OCI-LY7 (cell line): ENCODE measurements around the gene OLFML2B. TPM values are rescaled to one million over a fixed set of nuclear protein-coding genes. Genes with fewer than 3 reads are reported as not detected.

Source experiments
- BruUV-seq: library from RNA; stranded (reverse); fragments of 400-500 nt; replicated peaks from 2 replicates; lab custom pipeline; 2021; lab: Mats Ljungman, UMichigan
- CTCF ChIA-PET: fragments of 300-600 bp; sonication (Branson Sonifier 250); formaldehyde crosslinking; loops from one replicate; lab custom pipeline; 2022; ENCODE audit warnings: antibody characterized with exemption; ENCODE audit not compliant: unreplicated experiment; lab: Charles Lee
- POLR2A ChIA-PET: fragments of 300-600 bp; sonication (Branson Sonifier 250); formaldehyde crosslinking; loops from one replicate; lab custom pipeline; 2022; ENCODE audit warnings: antibody characterized with exemption; lab: Charles Lee
- DNase-seq: peaks from one replicate; pipeline ENCODE4 v3.0.0-alpha.2; 2015; ENCODE audit warnings: low spot score
- H2AFZ ChIP-seq: fragments of 200-600 bp; sonication (generic), shearing (Covaris generic); 2 replicates; pipeline ENCODE4 v1.6.1; 2014; ENCODE audit warnings: mild to moderate bottlenecking, antibody characterized with exemption, low read length, moderate library complexity
- H3K27ac ChIP-seq: fragments of 200-600 bp; sonication (generic); 2 replicates; pipeline ENCODE4 v1.5.1; 2014; ENCODE audit warnings: mixed run types, low read depth, mild to moderate bottlenecking, moderate library complexity, low read length, inconsistent platforms; ENCODE audit not compliant: poor library complexity, severe bottlenecking
- H3K36me3 ChIP-seq: fragments of 200-600 bp; sonication (generic); 2 replicates; pipeline ENCODE4 v1.6.1; 2014; ENCODE audit warnings: mild to moderate bottlenecking, antibody characterized with exemption, low read length, moderate library complexity, mixed read lengths; ENCODE audit not compliant: insufficient read depth
- H3K4me1 ChIP-seq: fragments of 200-600 bp; sonication (generic); 2 replicates; pipeline ENCODE4 v1.5.1; 2014; ENCODE audit warnings: mild to moderate bottlenecking, low read length; ENCODE audit not compliant: insufficient read depth, poor library complexity, severe bottlenecking
- H3K4me2 ChIP-seq: fragments of 200-600 bp; sonication (generic); 2 replicates; pipeline ENCODE4 v1.6.1; 2014; ENCODE audit warnings: mild to moderate bottlenecking, low read length
- H3K4me3 ChIP-seq: fragments of 200-600 bp; sonication (generic); 2 replicates; pipeline ENCODE4 v1.5.1; 2014; ENCODE audit warnings: mild to moderate bottlenecking, low read depth, low read length; ENCODE audit not compliant: poor library complexity, severe bottlenecking
- H3K79me2 ChIP-seq: fragments of 200-600 bp; sonication (generic); 2 replicates; pipeline ENCODE4 v1.6.1; 2016; ENCODE audit warnings: low read depth, mild to moderate bottlenecking, low read length, moderate library complexity, mixed read lengths; ENCODE audit not compliant: insufficient read depth
- H3K9me2 ChIP-seq: fragments of 200-600 bp; sonication (generic); 2 replicates; pipeline ENCODE4 v1.6.1; 2016; ENCODE audit warnings: mild to moderate bottlenecking, low read length, mixed read lengths; ENCODE audit not compliant: insufficient read depth
- H3K9me3 ChIP-seq: fragments of 200-600 bp; sonication (generic); 2 replicates; pipeline ENCODE4 v1.6.1; 2014; ENCODE audit warnings: mild to moderate bottlenecking, mixed run types, low read length, mixed read lengths
- H4K20me1 ChIP-seq: fragments of 200-600 bp; sonication (generic); 2 replicates; pipeline ENCODE4 v1.6.1; 2014; ENCODE audit warnings: mild to moderate bottlenecking, antibody characterized with exemption, low read length, moderate library complexity, mixed read lengths; ENCODE audit not compliant: insufficient read depth
- CTCF ChIP-seq: fragments of 200-600 bp; sonication (generic); conservative IDR thresholded peaks from 2 replicates; pipeline ENCODE4 v1.5.1; 2014; ENCODE audit warnings: mild to moderate bottlenecking, antibody characterized with exemption, low read length, moderate library complexity, mixed read lengths
- EZH2phosphoT487 ChIP-seq: fragments of 200-600 bp; sonication (generic); IDR thresholded peaks from 2 replicates; pipeline ENCODE4 v1.6.1; 2018; ENCODE audit warnings: low read depth, borderline replicate concordance, mild to moderate bottlenecking, mixed run types, antibody characterized with exemption, low read length, moderate library complexity, mixed read lengths
- intact Hi-C: fragments of 100-400 bp; cut with micrococcal nuclease; formaldehyde crosslinking; loops from one replicate; pipeline ENCODE4 v1.10.0; 2022; ENCODE audit not compliant: unreplicated experiment
- total RNA-seq, 2 experiments: library from RNA; depleted of rRNA in 1 of 2; stranded (reverse); fragments of >200 nt in 1 of 2; shearing (Covaris generic) in 1 of 2; gene quantifications; 2 replicates each; pipeline ENCODE4 v1.2.3, GENCODE V29; 2014 to 2022

OLFML2B gene
- total RNA-seq, 2 experiments from 2014 or later, result not detected

- Histone ChIP-seq H3K9me3 (no peaks in the 10 kb centered on the region), H2AFZ (no peak overlapping the region), H3K4me2 (no peak overlapping the region), H3K36me3 (no peaks in the 10 kb centered on the region), H3K4me3 (no peak overlapping the region), H4K20me1 (no peaks in the 10 kb centered on the region), H3K79me2 (no peaks in the 10 kb centered on the region), H3K4me1 (no peaks in the 10 kb centered on the region), H3K27ac (no peak overlapping the region), H3K9me2 (no peaks in the 10 kb centered on the region)
- DNase-seq, result no peak
- CTCF ChIA-PET, result no interaction called here
- intact Hi-C loops, result loop anchor here (5.0 kb wide), 1 partner anchor 218 kb away; no protein-coding TSS in a partner anchor
- no TSS peak for BruUV-seq
- POLR2A ChIA-PET, result interaction anchor here (0.5 kb wide), 1 partner anchor 209 kb away, joined by 4 read pairs; no protein-coding TSS in a partner anchor
- TF ChIP-seq EZH2phosphoT487, result no peak
- no peak for TF ChIP-seq CTCF
Observed at GRCh38 chr1:162059721-162060120, 36.1 kb upstream of the OLFML2B start.

- POLR2A ChIA-PET, result no interaction called here
Observed at GRCh38 chr1:162056579-162056978, 32.9 kb upstream of the OLFML2B start.

More at GRCh38 chr1:162056579-162056978, 32.9 kb upstream of the OLFML2B start:
- Histone ChIP-seq H3K9me3 (no peaks in the 10 kb centered on the region), H3K9me2 (no peaks in the 10 kb centered on the region), H3K4me2 (no peak overlapping the region), H2AFZ (no peak overlapping the region), H3K27ac (no peak overlapping the region), H3K4me3 (no peak overlapping the region), H3K79me2 (no peaks in the 10 kb centered on the region), H3K36me3 (no peaks in the 10 kb centered on the region), H3K4me1 (no peaks in the 10 kb centered on the region), H4K20me1 (no peaks in the 10 kb centered on the region)
- no TSS peak for BruUV-seq
- TF ChIP-seq CTCF, result no peak
- TF ChIP-seq EZH2phosphoT487, result no peak
- no peak for DNase-seq
- CTCF ChIA-PET, result interaction anchor here (0.5 to 0.9 kb wide), 2 partner anchors 16 to 205 kb away, joined by 3 read pairs; no protein-coding TSS in a partner anchor
- intact Hi-C loops, result loop anchor here (2.0 to 5.0 kb wide), 2 partner anchors 221 to 336 kb away; no protein-coding TSS in a partner anchor
